ENCODE data around the gene FARS2. TPM values are rescaled to one million over a fixed set of nuclear protein-coding genes. Genes with fewer than 3 reads are reported as not detected.

The FARS2 gene
- total and polyA plus RNA-seq, 12 donors: 7.6 to 22.4 (median 20.8) TPM

DNA sequence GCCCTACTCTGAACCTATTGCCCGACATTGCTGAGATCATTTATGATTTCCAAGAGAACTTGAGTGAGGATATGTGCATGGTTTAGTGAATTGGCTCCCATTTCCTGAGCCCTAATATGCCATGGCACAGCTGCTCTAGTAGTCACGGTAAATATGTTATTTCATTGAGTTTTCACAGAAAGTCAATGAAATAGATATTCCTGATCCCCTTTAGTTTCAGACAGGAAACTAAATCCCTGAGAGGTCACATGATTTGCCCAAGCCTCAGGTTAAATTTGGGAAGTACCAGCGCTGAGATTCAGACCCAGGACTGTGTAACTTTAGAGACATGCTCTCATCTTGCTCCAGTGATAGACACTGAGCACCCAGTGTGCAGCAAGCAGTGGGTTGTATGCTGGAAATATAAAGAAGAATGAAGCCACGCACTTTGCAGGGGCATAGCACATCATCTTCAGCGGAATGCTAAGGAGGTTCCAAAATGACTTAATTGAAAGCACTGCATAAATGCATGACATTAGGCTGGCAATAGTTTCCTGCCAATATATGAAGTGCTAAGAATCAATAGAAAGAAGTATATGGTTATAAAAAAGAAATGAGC, 70.6 kb downstream of the FARS2 start:
- TF ChIP-seq, protein P1, sequence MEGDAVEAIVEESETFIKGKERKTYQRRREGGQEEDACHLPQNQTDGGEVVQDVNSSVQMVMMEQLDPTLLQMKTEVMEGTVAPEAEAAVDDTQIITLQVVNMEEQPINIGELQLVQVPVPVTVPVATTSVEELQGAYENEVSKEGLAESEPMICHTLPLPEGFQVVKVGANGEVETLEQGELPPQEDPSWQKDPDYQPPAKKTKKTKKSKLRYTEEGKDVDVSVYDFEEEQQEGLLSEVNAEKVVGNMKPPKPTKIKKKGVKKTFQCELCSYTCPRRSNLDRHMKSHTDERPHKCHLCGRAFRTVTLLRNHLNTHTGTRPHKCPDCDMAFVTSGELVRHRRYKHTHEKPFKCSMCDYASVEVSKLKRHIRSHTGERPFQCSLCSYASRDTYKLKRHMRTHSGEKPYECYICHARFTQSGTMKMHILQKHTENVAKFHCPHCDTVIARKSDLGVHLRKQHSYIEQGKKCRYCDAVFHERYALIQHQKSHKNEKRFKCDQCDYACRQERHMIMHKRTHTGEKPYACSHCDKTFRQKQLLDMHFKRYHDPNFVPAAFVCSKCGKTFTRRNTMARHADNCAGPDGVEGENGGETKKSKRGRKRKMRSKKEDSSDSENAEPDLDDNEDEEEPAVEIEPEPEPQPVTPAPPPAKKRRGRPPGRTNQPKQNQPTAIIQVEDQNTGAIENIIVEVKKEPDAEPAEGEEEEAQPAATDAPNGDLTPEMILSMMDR (IDR thresholded peaks at IDR 0.05): no peak
- Histone ChIP-seq H3K9me3 (no peaks in the 10 kb centered on the region), H3K4me1 (peaks cover 0 to 26% (median 6%) of the 10 kb centered on the region in 9 donors), H3K4me3 (no peak overlapping the region), H3K27ac (no peak overlapping the region), H3K36me3 (no peaks in the 10 kb centered on the region), H3K27me3 (no peaks in the 10 kb centered on the region)
- intact Hi-C loops (cut with DNase I): no loop called here
- no peak for DNase-seq
- ATAC-seq: no peak
- 84 to 93% methylated on average over 5 of the region's 5 CpGs for WGBS, 2 donors

DNA sequence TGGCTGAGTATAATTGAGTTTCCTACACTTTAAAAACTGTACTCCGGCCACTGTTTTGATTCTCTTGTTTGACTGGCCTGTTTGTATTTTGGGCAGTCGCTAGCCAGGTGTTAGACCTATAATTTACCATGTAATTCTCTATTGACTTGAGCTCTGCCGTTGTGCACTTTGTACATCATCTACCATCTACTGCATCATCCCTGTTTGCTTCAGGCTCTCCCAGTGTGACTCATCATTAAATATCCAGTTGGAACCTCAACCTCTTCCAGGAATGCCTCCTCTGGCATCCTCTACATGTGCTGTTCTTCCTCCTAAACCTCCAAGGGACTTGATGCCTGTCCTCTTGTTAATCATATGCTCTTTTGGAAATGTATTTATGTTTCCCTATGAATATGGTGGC, 72.3 kb downstream of the FARS2 start:
- H3K27ac ChIP-seq: no peak overlapping the region
- DNase-seq (no peak), ATAC-seq (peak in 5 of 8 donors; percentile 33 to 71 (median 63))
- H3K27me3 ChIP-seq: no peaks in the 10 kb centered on the region
- 90 to 94% methylated on average over 3 of the region's 3 CpGs for WGBS, 2 donors
- TF ChIP-seq, protein P1 (IDR thresholded peaks at IDR 0.05): no peak
- no peaks in the 10 kb centered on the region for H3K36me3 ChIP-seq
- no peaks in the 10 kb centered on the region for H3K9me3 ChIP-seq
- intact Hi-C loops (cut with DNase I): no loop called here
- peaks cover 0 to 26% (median 8%) of the 10 kb centered on the region in 9 donors for H3K4me1 ChIP-seq
- H3K4me3 ChIP-seq: no peak overlapping the region

DNA sequence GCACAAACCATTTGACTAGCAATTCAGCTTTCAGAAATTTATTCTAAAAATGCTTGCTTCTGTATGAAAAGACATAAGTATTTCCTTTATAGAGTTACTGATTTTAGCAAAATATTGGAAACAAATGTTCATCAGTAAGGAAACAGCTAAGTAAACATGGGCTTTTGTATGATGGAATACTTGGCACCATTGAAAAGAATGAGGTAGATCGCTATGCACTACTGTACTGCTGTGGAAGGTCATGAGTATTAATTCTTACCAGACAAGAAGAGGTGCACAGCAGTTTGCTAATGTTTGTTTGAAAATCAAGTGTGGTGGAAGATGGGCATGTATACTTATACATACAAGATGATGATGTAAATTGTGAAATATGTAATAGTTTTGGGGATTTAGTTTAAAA, 73.0 kb downstream of the FARS2 start:
- intact Hi-C loops (cut with DNase I): no loop called here
- H3K9me3 ChIP-seq: no peaks in the 10 kb centered on the region
- no peaks in the 10 kb centered on the region for H3K27me3 ChIP-seq
- TF ChIP-seq, protein P1 (IDR thresholded peaks at IDR 0.05): no peak
- H3K4me3 ChIP-seq: no peak overlapping the region
- WGBS, 2 donors: 61 to 71% methylated on average over 1 of the region's 1 CpG
- H3K4me1 ChIP-seq: peaks cover 0 to 26% (median 8%) of the 10 kb centered on the region in 9 donors
- peak overlapping the region in 1 of 10 donors; percentile 2 for H3K27ac ChIP-seq
- H3K36me3 ChIP-seq: no peaks in the 10 kb centered on the region
- DNase-seq (no peak), ATAC-seq (peak in 4 of 8 donors; percentile 51 to 81 (median 68))

DNA sequence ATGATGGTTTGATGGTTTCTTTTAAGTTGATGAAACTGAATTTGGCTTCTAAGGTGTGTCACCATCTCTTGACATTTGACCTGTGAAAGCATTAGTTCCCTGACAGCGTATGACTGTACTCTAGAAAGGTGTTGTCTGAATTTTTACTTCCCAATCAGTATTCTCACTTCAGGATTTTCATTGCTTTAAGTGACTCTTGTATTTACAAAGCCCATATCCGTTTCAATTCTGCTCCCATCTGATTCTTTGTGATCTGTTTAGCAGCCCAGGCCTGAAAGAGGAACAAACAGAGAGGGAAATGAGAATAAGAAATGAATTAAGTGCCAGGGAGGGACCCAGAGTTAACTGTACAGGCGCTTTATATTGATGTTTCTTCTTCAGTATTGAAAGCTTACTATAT, 73.7 kb downstream of the FARS2 start:
- H3K27ac ChIP-seq: no peak overlapping the region
- no peak for ATAC-seq
- TF ChIP-seq, protein P1 (IDR thresholded peaks at IDR 0.05): no peak
- H3K36me3 ChIP-seq: no peaks in the 10 kb centered on the region
- no peaks in the 10 kb centered on the region for H3K9me3 ChIP-seq
- intact Hi-C loops (cut with DNase I): no loop called here
- DNase-seq: no peak
- H3K4me3 ChIP-seq: no peak overlapping the region
- H3K27me3 ChIP-seq: no peaks in the 10 kb centered on the region
- WGBS, 2 donors: 73 to 74% methylated on average over 3 of the region's 3 CpGs
- H3K4me1 ChIP-seq: peaks cover 0 to 32% (median 8%) of the 10 kb centered on the region in 9 donors

All from heart right ventricle (tissue), 16 donors.